Umbilical cord (tissue), 1 donor: ENCODE measurements around the gene PIGA. TPM values are rescaled to one million over a fixed set of nuclear protein-coding genes. Genes with fewer than 3 reads are reported as not detected.

Experiments
- total RNA-seq: library from RNA; depleted of rRNA; stranded (reverse); fragments of >200 nt; gene quantifications from one replicate; pipeline ENCODE4 v1.2.3, GENCODE V29; 2014; ENCODE audit warnings: low replicate concordance; ENCODE audit not compliant: insufficient read depth

The PIGA gene
- total RNA-seq, 1 donor from 2014 or later, result 26.5 TPM

Other genes with a start within 250 kb of the PIGA start
- gene ASB9, start 65.4 kb downstream of the PIGA start, total RNA-seq, result not detected
- gene ASB11, start 19.9 kb downstream of the PIGA start, total RNA-seq, result not detected
- gene VEGFD, start 48.9 kb upstream of the PIGA start, total RNA-seq, result 0.72 TPM
- 1.7 TPM for gene PIR, start 157.8 kb upstream of the PIGA start, total RNA-seq
- 8.7 TPM for gene BMX, start 165.3 kb upstream of the PIGA start, total RNA-seq